Peyer's patch (tissue), 4 donors: ENCODE data around the gene NOTCH4. TPM values are rescaled to one million over a fixed set of nuclear protein-coding genes. Genes with fewer than 3 reads are reported as not detected.
"Not testable (repeated sequence)": the region's sequence is repeated elsewhere in the genome, so short reads cannot be mapped to it uniquely, and the experiment has no call there.

Experiments used
- DNase-seq, 3 donors: peaks; one replicate each; pipeline ENCODE4 v3.0.0-alpha.2; 2017 to 2019
- H3K27ac ChIP-seq, 4 donors: fragments of 200-600 bp; sonication (generic); one replicate each; pipeline ENCODE4 v1.5.1; 2016 to 2019
- H3K27me3 ChIP-seq, 2 donors: fragments of 200-600 bp; sonication (generic); one replicate each; pipeline ENCODE4 v1.5.1; 2019
- H3K36me3 ChIP-seq, 3 donors: fragments of 200-600 bp; sonication (generic); one replicate each; pipeline ENCODE4 v1.5.1; 2016 to 2019
- H3K4me1 ChIP-seq, 4 donors: fragments of 200-600 bp; sonication (generic); one replicate each; pipeline ENCODE4 v1.5.1; 2016 to 2019
- H3K4me3 ChIP-seq, 4 donors: fragments of 200-600 bp; sonication (generic); 1 replicate in 3 of 4; 2 replicates in 1 of 4; pipeline ENCODE4 v1.5.1; 2016 to 2019; ENCODE audit warnings: mild to moderate bottlenecking in 1 of 4
- H3K9me3 ChIP-seq, 4 donors: fragments of 200-600 bp; sonication (generic); one replicate each; pipeline ENCODE4 v1.5.1; 2016 to 2019; ENCODE audit warnings: mild to moderate bottlenecking in 1 of 4
- POLR2A ChIP-seq, 2 donors: fragments of 450-650 bp; IDR thresholded peaks; one replicate each; pipeline ENCODE4 v1.5.1; 2017; ENCODE audit warnings: antibody characterized with exemption in 2 of 2, mild to moderate bottlenecking in 2 of 2, moderate library complexity in 2 of 2
- total RNA-seq, 4 donors: library from RNA; depleted of rRNA; stranded (reverse); fragments of >200 nt; gene quantifications; one replicate each; pipeline ENCODE4 v1.1.0, GENCODE V29; 2016
- TF ChIP-seq, protein P1 (sequence below), 6 experiments: fragments of 450-650 bp in 4 of 6; fragments of 200-600 bp in 2 of 6; sonication (generic) in 1 of 6; IDR thresholded peaks; one replicate each; pipeline ENCODE4 v1.5.1; 2017 to 2019; ENCODE audit warnings: antibody characterized with exemption in 6 of 6, mild to moderate bottlenecking in 3 of 6, moderate library complexity in 1 of 6

Gene NOTCH4
- total RNA-seq = 10 to 100 TPM in 2 of 4 donors, 1 to 10 TPM in 2; 1.8 to 50.3 (median 8.9) TPM

- H3K27me3 ChIP-seq = no peaks in the 10 kb centered on the region
- peak within 1 kb of the TSS; percentile 3 to 63 (median 22) for H3K27ac ChIP-seq
- TF ChIP-seq POLR2A (IDR thresholded peaks at IDR 0.05) = no peak
- TF ChIP-seq, protein P1, sequence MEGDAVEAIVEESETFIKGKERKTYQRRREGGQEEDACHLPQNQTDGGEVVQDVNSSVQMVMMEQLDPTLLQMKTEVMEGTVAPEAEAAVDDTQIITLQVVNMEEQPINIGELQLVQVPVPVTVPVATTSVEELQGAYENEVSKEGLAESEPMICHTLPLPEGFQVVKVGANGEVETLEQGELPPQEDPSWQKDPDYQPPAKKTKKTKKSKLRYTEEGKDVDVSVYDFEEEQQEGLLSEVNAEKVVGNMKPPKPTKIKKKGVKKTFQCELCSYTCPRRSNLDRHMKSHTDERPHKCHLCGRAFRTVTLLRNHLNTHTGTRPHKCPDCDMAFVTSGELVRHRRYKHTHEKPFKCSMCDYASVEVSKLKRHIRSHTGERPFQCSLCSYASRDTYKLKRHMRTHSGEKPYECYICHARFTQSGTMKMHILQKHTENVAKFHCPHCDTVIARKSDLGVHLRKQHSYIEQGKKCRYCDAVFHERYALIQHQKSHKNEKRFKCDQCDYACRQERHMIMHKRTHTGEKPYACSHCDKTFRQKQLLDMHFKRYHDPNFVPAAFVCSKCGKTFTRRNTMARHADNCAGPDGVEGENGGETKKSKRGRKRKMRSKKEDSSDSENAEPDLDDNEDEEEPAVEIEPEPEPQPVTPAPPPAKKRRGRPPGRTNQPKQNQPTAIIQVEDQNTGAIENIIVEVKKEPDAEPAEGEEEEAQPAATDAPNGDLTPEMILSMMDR (IDR thresholded peaks at IDR 0.05) = no peak
- peak within 1 kb of the TSS in 1 of 4 donors; percentile 3 for H3K4me3 ChIP-seq
- DNase-seq = no peak
- H3K9me3 ChIP-seq = no peaks in the 10 kb centered on the region
- peaks cover 0 to 7% (median 0%) of the 10 kb centered on the region in 4 donors for H3K4me1 ChIP-seq
- no peaks in the 10 kb centered on the region for H3K36me3 ChIP-seq
These were observed at the start of gene NOTCH4 for GRCh38 chr6:32223258-32224235. Gene NOTCH4, minus strand, starts transcription at chr6:32224067. Its CDS starts 139 bp downstream, at chr6:32223928.

- Histone ChIP-seq H3K4me3 (no peak overlapping the region), H3K36me3 (no peaks in the 10 kb centered on the region)
These were observed 47.6 kb upstream of the NOTCH4 start for GRCh38 chr6:32271429-32271828.

GRCh38 chr6:32268459-32268858, 44.6 kb upstream of the NOTCH4 start:
- H3K4me1 ChIP-seq, H3K9me3 ChIP-seq, H3K27ac ChIP-seq, H3K4me3 ChIP-seq, H3K27me3 ChIP-seq, H3K36me3 ChIP-seq: not testable (repeated sequence)
- DNase-seq = peak in 1 of 3 donors; percentile 34

More at GRCh38 chr6:32271429-32271828, 47.6 kb upstream of the NOTCH4 start:
- H3K4me1 ChIP-seq = no peaks in the 10 kb centered on the region
- no peak for DNase-seq
- H3K27ac ChIP-seq = peak overlapping the region in 2 of 4 donors; percentile 9 to 66
- no peaks in the 10 kb centered on the region for H3K9me3 ChIP-seq
- TF ChIP-seq POLR2A (IDR thresholded peaks at IDR 0.05) = no peak
- TF ChIP-seq, protein P1 (IDR thresholded peaks at IDR 0.05) = no peak
- no peaks in the 10 kb centered on the region for H3K27me3 ChIP-seq

GRCh38 chr6:32267035-32267434, 43.2 kb upstream of the NOTCH4 start:
- H3K36me3 ChIP-seq = no peaks in the 10 kb centered on the region
- no peaks in the 10 kb centered on the region for H3K9me3 ChIP-seq
- no peak overlapping the region for H3K27ac ChIP-seq
- DNase-seq = no peak
- no peaks in the 10 kb centered on the region for H3K27me3 ChIP-seq
- TF ChIP-seq, protein P1 (IDR thresholded peaks at IDR 0.05) = no peak
- no peak for TF ChIP-seq POLR2A (IDR thresholded peaks at IDR 0.05)
- no peaks in the 10 kb centered on the region for H3K4me1 ChIP-seq
- no peak overlapping the region for H3K4me3 ChIP-seq

DNA sequence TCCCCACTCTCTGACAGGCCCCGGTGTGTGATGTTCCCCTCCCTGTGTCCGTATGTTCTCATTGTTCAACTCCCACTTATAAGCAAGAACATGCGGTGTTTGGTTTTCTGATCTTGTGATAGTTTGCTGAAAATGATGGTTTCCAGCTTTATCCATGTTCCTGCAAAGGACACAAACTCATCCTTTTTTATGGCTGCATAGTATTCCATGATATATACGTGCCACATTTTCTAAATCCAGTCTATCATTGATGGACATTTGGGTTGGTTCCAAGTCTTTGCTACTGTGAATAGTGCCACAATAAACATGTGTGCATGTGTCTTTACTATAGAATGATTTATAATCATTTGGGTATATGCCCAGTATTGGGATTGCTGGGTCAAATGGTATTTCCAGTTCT, 33.4 kb upstream of the NOTCH4 start:
- DNase-seq, H3K27me3 ChIP-seq, H3K9me3 ChIP-seq, H3K36me3 ChIP-seq, H3K4me3 ChIP-seq, H3K27ac ChIP-seq, H3K4me1 ChIP-seq: not testable (repeated sequence)

DNA sequence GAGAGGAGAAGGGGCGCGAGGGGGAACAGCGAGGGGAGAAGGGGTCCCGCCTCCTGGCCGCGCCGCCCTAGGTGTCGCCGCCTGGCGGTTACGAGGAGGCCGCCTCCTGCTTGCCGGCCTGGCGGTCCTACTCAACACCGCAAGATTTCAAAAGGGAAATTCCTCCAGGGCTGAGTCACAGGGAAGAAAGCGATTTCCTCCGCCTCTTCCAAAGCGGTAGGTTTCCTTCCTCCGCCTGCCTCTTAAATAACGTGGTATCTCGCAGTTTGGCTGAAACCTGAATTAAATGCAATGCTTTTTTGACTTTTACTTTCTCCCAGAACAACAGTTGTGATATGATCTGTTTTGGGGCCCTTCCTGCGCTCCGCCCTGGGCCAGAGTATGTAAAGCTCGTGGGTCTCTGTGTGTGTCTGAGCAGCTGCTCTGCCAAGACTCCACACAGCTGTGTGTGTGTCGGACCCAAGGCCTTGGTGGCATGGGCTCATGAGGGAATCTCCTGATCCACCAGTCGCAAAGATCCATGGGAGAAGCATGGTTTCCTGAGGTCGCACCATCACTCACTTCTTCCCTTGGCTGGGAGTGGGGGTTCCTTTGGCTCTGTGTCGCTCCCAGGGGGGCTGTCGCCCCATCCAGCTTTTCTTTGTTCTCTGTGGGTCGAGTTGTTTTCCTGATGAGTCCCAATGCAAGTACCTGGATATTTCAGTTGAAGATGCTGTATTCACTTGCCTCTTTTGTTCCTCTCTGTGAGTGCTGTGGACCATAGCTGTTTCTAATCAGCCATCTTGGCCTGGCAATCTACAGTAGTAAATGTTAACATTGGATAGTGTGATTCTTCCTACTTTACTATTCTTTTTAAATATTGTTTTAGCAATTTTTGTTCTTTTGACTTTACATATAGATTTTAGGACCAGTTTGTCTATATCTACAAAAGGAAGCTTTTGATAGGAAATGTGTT, 31.6 kb upstream of the NOTCH4 start:
- H3K27ac ChIP-seq = peak overlapping the region; percentile 69 to 81 (median 76)
- H3K4me1 ChIP-seq = no peaks in the 10 kb centered on the region
- no peak for TF ChIP-seq POLR2A (IDR thresholded peaks at IDR 0.05)
- TF ChIP-seq, protein P1 (IDR thresholded peaks at IDR 0.05) = peak; percentile 23 to 78 (median 49)
- no peaks in the 10 kb centered on the region for H3K27me3 ChIP-seq
- peak overlapping the region; percentile 31 to 36 (median 34) for H3K4me3 ChIP-seq
- peak; percentile 53 to 81 (median 55) for DNase-seq
- no peaks in the 10 kb centered on the region for H3K9me3 ChIP-seq
- H3K36me3 ChIP-seq = no peaks in the 10 kb centered on the region
